H9 (cell line): ENCODE results near the gene SV2C. TPM values are rescaled to one million over a fixed set of nuclear protein-coding genes. Genes with fewer than 3 reads are reported as not detected.

Source experiments
- DNase-seq: peaks from one replicate; pipeline ENCODE4 v3.0.0-alpha.2; 2017
- H2AFZ ChIP-seq: one replicate; pipeline ENCODE4 v1.6.1; 2013; ENCODE audit warnings: mild to moderate bottlenecking, low read length, control low read depth, moderate library complexity
- H2AK5ac ChIP-seq: 2 replicates; pipeline ENCODE4 v1.6.1; 2013; ENCODE audit warnings: low read length, control low read depth, mixed read lengths; ENCODE audit not compliant: insufficient read length
- H2BK120ac ChIP-seq: one replicate; pipeline ENCODE4 v1.6.1; 2013; ENCODE audit warnings: low read depth, mild to moderate bottlenecking, low read length, control low read depth, inconsistent platforms; ENCODE audit not compliant: poor library complexity, severe bottlenecking
- H2BK12ac ChIP-seq: 2 replicates; pipeline ENCODE4 v1.6.1; 2013; ENCODE audit warnings: low read length, control low read depth, mixed read lengths, low read depth; ENCODE audit not compliant: insufficient read length
- H2BK15ac ChIP-seq: 2 replicates; pipeline ENCODE4 v1.6.1; 2013; ENCODE audit warnings: low read depth, low read length, control low read depth
- H2BK20ac ChIP-seq: one replicate; pipeline ENCODE4 v1.6.1; 2013; ENCODE audit warnings: low read depth, mild to moderate bottlenecking, low read length, control low read depth, inconsistent platforms; ENCODE audit not compliant: poor library complexity, severe bottlenecking
- H2BK5ac ChIP-seq: 2 replicates; pipeline ENCODE4 v1.6.1; 2013; ENCODE audit warnings: low read length, control low read depth, mixed read lengths; ENCODE audit not compliant: insufficient read length
- H3K14ac ChIP-seq: 2 replicates; pipeline ENCODE4 v1.6.1; 2013; ENCODE audit warnings: low read length, control low read depth; ENCODE audit not compliant: insufficient read depth
- H3K18ac ChIP-seq: 2 replicates; pipeline ENCODE4 v1.6.1; 2013; ENCODE audit warnings: low read depth, mild to moderate bottlenecking, mixed read lengths, low read length, control low read depth; ENCODE audit not compliant: insufficient read length
- H3K23ac ChIP-seq: 2 replicates; pipeline ENCODE4 v1.6.1; 2013; ENCODE audit warnings: low read length, control low read depth, mixed read lengths, low read depth; ENCODE audit not compliant: insufficient read length
- H3K23me2 ChIP-seq: 2 replicates; pipeline ENCODE4 v1.6.1; 2013; ENCODE audit warnings: low read depth, mild to moderate bottlenecking, mixed read lengths, low read length, control low read depth; ENCODE audit not compliant: insufficient read length, poor library complexity, severe bottlenecking
- H3K27ac ChIP-seq: 2 replicates; pipeline ENCODE4 v1.5.1; 2013; ENCODE audit warnings: low read length, control low read depth, mixed read lengths, low read depth; ENCODE audit not compliant: insufficient read length
- H3K27me3 ChIP-seq: 2 replicates; pipeline ENCODE4 v1.6.1; 2013; ENCODE audit warnings: low read length, control low read depth, inconsistent platforms; ENCODE audit not compliant: insufficient read depth
- H3K4ac ChIP-seq: 2 replicates; pipeline ENCODE4 v1.6.1; 2013; ENCODE audit warnings: low read depth, mild to moderate bottlenecking, control low read depth, inconsistent platforms, low read length, moderate library complexity
- H3K4me1 ChIP-seq: 2 replicates; pipeline ENCODE4 v1.6.1; 2013; ENCODE audit warnings: low read length, control low read depth, inconsistent platforms; ENCODE audit not compliant: insufficient read depth
- H3K4me2 ChIP-seq: 2 replicates; pipeline ENCODE4 v1.6.1; 2013; ENCODE audit warnings: low read length, control low read depth, mixed read lengths; ENCODE audit not compliant: insufficient read length, insufficient read depth
- H3K56ac ChIP-seq: 2 replicates; pipeline ENCODE4 v1.6.1; 2013; ENCODE audit warnings: low read depth, mild to moderate bottlenecking, mixed read lengths, low read length, control low read depth; ENCODE audit not compliant: insufficient read length
- H3K79me1 ChIP-seq: 2 replicates; pipeline ENCODE4 v1.6.1; 2013; ENCODE audit warnings: low read depth, mild to moderate bottlenecking, moderate library complexity, low read length, control low read depth, inconsistent platforms; ENCODE audit not compliant: insufficient read depth, poor library complexity, severe bottlenecking
- H3K79me2 ChIP-seq: 2 replicates; pipeline ENCODE4 v1.6.1; 2013; ENCODE audit warnings: low read length, control low read depth, inconsistent platforms; ENCODE audit not compliant: insufficient read depth
- H3K9ac ChIP-seq: 2 replicates; pipeline ENCODE4 v1.6.1; 2013; ENCODE audit warnings: low read length, control low read depth, mixed read lengths; ENCODE audit not compliant: insufficient read length; ENCODE audit errors: extremely low read depth
- H3K9me3 ChIP-seq: one replicate; pipeline ENCODE4 v1.6.1; 2013; ENCODE audit warnings: low read depth, low read length, inconsistent platforms; ENCODE audit not compliant: control insufficient read depth
- H3T11ph ChIP-seq: one replicate; pipeline ENCODE4 v1.6.1; 2013; ENCODE audit warnings: mild to moderate bottlenecking, low read length, control low read depth, inconsistent platforms
- H4K20me1 ChIP-seq: one replicate; pipeline ENCODE4 v1.6.1; 2013; ENCODE audit not compliant: control insufficient read depth, insufficient read length, insufficient read depth
- H4K5ac ChIP-seq: 2 replicates; pipeline ENCODE4 v1.6.1; 2013; ENCODE audit warnings: low read depth, mild to moderate bottlenecking, mixed read lengths, low read length, control low read depth; ENCODE audit not compliant: insufficient read length
- H4K8ac ChIP-seq: replicated peaks from 2 replicates; pipeline ENCODE4 v1.6.1; 2013; ENCODE audit warnings: low read length, control low read depth, mixed read lengths, low read depth; ENCODE audit not compliant: insufficient read length
- H4K91ac ChIP-seq: 2 replicates; pipeline ENCODE4 v1.6.1; 2013; ENCODE audit warnings: low read depth, mild to moderate bottlenecking, moderate library complexity, mixed read lengths, low read length, control low read depth; ENCODE audit not compliant: insufficient read length
- H3K27ac Mint-ChIP-seq, 3 experiments: 2 replicates in 2 of 3; 3 replicates in 1 of 3; pipeline ENCODE4 v1.8.0; 2020 to 2021; ENCODE audit warnings: mixed read lengths in 3 of 3, mild to moderate bottlenecking in 1 of 3, moderate library complexity in 1 of 3
- H3K27me3 Mint-ChIP-seq: 2 replicates; pipeline ENCODE4 v1.8.0; 2021; ENCODE audit warnings: low read depth, mild to moderate bottlenecking, moderate library complexity, mixed read lengths
- H3K36me3 Mint-ChIP-seq, 3 experiments: 2 replicates in 2 of 3; 3 replicates in 1 of 3; pipeline ENCODE4 v1.8.0; 2020 to 2021; ENCODE audit warnings: low read depth in 3 of 3, mixed read lengths in 3 of 3; ENCODE audit not compliant: insufficient read depth in 1 of 3
- H3K4me1 Mint-ChIP-seq, 2 experiments: 2 replicates each; pipeline ENCODE4 v1.8.0; 2020; ENCODE audit warnings: mixed read lengths in 2 of 2
- H3K4me3 Mint-ChIP-seq, 2 experiments: 2 replicates in 1 of 2; 3 replicates in 1 of 2; pipeline ENCODE4 v1.8.0; 2020 to 2021; ENCODE audit warnings: mild to moderate bottlenecking in 2 of 2, mixed read lengths in 2 of 2, moderate library complexity in 1 of 2
- H3K9me3 Mint-ChIP-seq, 2 experiments: 2 replicates in 1 of 2; 3 replicates in 1 of 2; pipeline ENCODE4 v1.8.0; 2020; ENCODE audit warnings: mild to moderate bottlenecking in 2 of 2, mixed read lengths in 2 of 2, moderate library complexity in 1 of 2
- CTCF ChIP-seq: fragments of 200-600 bp; sonication (generic); conservative IDR thresholded peaks from 3 replicates; pipeline ENCODE4 v1.8.0; 2021; ENCODE audit warnings: antibody characterized with exemption, mild to moderate bottlenecking
- WGBS: extraction: QIAGEN DNeasy Blood & Tissue Kit; methylation state at CpG from one replicate; pipeline ENCODE4 v1.1.7; 2013; ENCODE audit warnings: missing lambda C conversion rate, low lambda C conversion rate, mixed read lengths; ENCODE audit not compliant: insufficient read length; ENCODE audit errors: extremely low coverage; 5-methylcytosine and 5-hydroxymethylcytosine counted together
- total RNA-seq: library from RNA; stranded (reverse); gene quantifications from 2 replicates; pipeline ENCODE4 v1.2.1, GENCODE V29; 2021

Gene SV2C
- total RNA-seq, 1 experiment from 2014 or later: 0.09 TPM

- Histone ChIP-seq H3K4ac (no peak overlapping the region), H3K23me2 (no peaks in the 10 kb centered on the region), H2BK120ac (no peak overlapping the region), H4K20me1 (no peaks in the 10 kb centered on the region), H3K18ac (no peak overlapping the region), H3K23ac (no peak overlapping the region), H2BK12ac (no peak overlapping the region), H4K91ac (no peak overlapping the region), H3K27ac (no peak overlapping the region), H3K9me3 (no peaks in the 10 kb centered on the region), H4K8ac (no peak overlapping the region), H3K4me2 (no peak overlapping the region), H2AK5ac (no peak overlapping the region), H2BK20ac (no peak overlapping the region), H3K79me1 (no peaks in the 10 kb centered on the region), H3K27me3 (no peaks in the 10 kb centered on the region), H2BK5ac (no peak overlapping the region), H3T11ph (no peak overlapping the region), H4K5ac (no peak overlapping the region), H2AFZ (no peak overlapping the region), H2BK15ac (no peak overlapping the region), H3K4me1 (no peaks in the 10 kb centered on the region), H3K14ac (no peak overlapping the region), H3K56ac (no peak overlapping the region), H3K9ac (no peak overlapping the region), H3K79me2 (no peaks in the 10 kb centered on the region; the same call in 1 of the 2 replicates)
- no CpG with 5 or more reads among the region's 14 CpGs for WGBS
- H3K36me3 Mint-ChIP-seq: no peaks in the 10 kb centered on the region
- H3K27ac Mint-ChIP-seq: no peak overlapping the region
- no peaks in the 10 kb centered on the region; the same call in 1 of the 2 replicates for H3K27me3 Mint-ChIP-seq
- no peaks in the 10 kb centered on the region for H3K9me3 Mint-ChIP-seq
- H3K4me3 Mint-ChIP-seq: no peak overlapping the region
- no peaks in the 10 kb centered on the region for H3K4me1 Mint-ChIP-seq
- no peak for DNase-seq
- TF ChIP-seq CTCF: no peak
These were observed 197.3 kb downstream of the SV2C start for GRCh38 chr5:76280494-76280893.
